H9 (cell line): ENCODE data around the gene UNC5A. TPM values are rescaled to one million over a fixed set of nuclear protein-coding genes. Genes with fewer than 3 reads are reported as not detected.

Experiments used
- DNase-seq: peaks from one replicate; pipeline ENCODE4 v3.0.0-alpha.2; 2017
- H2AFZ ChIP-seq: one replicate; pipeline ENCODE4 v1.6.1; 2013; ENCODE audit warnings: mild to moderate bottlenecking, low read length, control low read depth, moderate library complexity
- H2AK5ac ChIP-seq: 2 replicates; pipeline ENCODE4 v1.6.1; 2013; ENCODE audit warnings: low read length, control low read depth, mixed read lengths; ENCODE audit not compliant: insufficient read length
- H2BK120ac ChIP-seq: one replicate; pipeline ENCODE4 v1.6.1; 2013; ENCODE audit warnings: low read depth, mild to moderate bottlenecking, low read length, control low read depth, inconsistent platforms; ENCODE audit not compliant: poor library complexity, severe bottlenecking
- H2BK12ac ChIP-seq: 2 replicates; pipeline ENCODE4 v1.6.1; 2013; ENCODE audit warnings: low read length, control low read depth, mixed read lengths, low read depth; ENCODE audit not compliant: insufficient read length
- H2BK15ac ChIP-seq: 2 replicates; pipeline ENCODE4 v1.6.1; 2013; ENCODE audit warnings: low read depth, low read length, control low read depth
- H2BK20ac ChIP-seq: one replicate; pipeline ENCODE4 v1.6.1; 2013; ENCODE audit warnings: low read depth, mild to moderate bottlenecking, low read length, control low read depth, inconsistent platforms; ENCODE audit not compliant: poor library complexity, severe bottlenecking
- H2BK5ac ChIP-seq: 2 replicates; pipeline ENCODE4 v1.6.1; 2013; ENCODE audit warnings: low read length, control low read depth, mixed read lengths; ENCODE audit not compliant: insufficient read length
- H3K14ac ChIP-seq: 2 replicates; pipeline ENCODE4 v1.6.1; 2013; ENCODE audit warnings: low read length, control low read depth; ENCODE audit not compliant: insufficient read depth
- H3K18ac ChIP-seq: 2 replicates; pipeline ENCODE4 v1.6.1; 2013; ENCODE audit warnings: low read depth, mild to moderate bottlenecking, mixed read lengths, low read length, control low read depth; ENCODE audit not compliant: insufficient read length
- H3K23ac ChIP-seq: 2 replicates; pipeline ENCODE4 v1.6.1; 2013; ENCODE audit warnings: low read length, control low read depth, mixed read lengths, low read depth; ENCODE audit not compliant: insufficient read length
- H3K23me2 ChIP-seq: 2 replicates; pipeline ENCODE4 v1.6.1; 2013; ENCODE audit warnings: low read depth, mild to moderate bottlenecking, mixed read lengths, low read length, control low read depth; ENCODE audit not compliant: insufficient read length, poor library complexity, severe bottlenecking
- H3K27ac ChIP-seq: 2 replicates; pipeline ENCODE4 v1.5.1; 2013; ENCODE audit warnings: low read length, control low read depth, mixed read lengths, low read depth; ENCODE audit not compliant: insufficient read length
- H3K27me3 ChIP-seq: 2 replicates; pipeline ENCODE4 v1.6.1; 2013; ENCODE audit warnings: low read length, control low read depth, inconsistent platforms; ENCODE audit not compliant: insufficient read depth
- H3K4ac ChIP-seq: 2 replicates; pipeline ENCODE4 v1.6.1; 2013; ENCODE audit warnings: low read depth, mild to moderate bottlenecking, control low read depth, inconsistent platforms, low read length, moderate library complexity
- H3K4me1 ChIP-seq: 2 replicates; pipeline ENCODE4 v1.6.1; 2013; ENCODE audit warnings: low read length, control low read depth, inconsistent platforms; ENCODE audit not compliant: insufficient read depth
- H3K4me2 ChIP-seq: 2 replicates; pipeline ENCODE4 v1.6.1; 2013; ENCODE audit warnings: low read length, control low read depth, mixed read lengths; ENCODE audit not compliant: insufficient read length, insufficient read depth
- H3K56ac ChIP-seq: 2 replicates; pipeline ENCODE4 v1.6.1; 2013; ENCODE audit warnings: low read depth, mild to moderate bottlenecking, mixed read lengths, low read length, control low read depth; ENCODE audit not compliant: insufficient read length
- H3K79me1 ChIP-seq: 2 replicates; pipeline ENCODE4 v1.6.1; 2013; ENCODE audit warnings: low read depth, mild to moderate bottlenecking, moderate library complexity, low read length, control low read depth, inconsistent platforms; ENCODE audit not compliant: insufficient read depth, poor library complexity, severe bottlenecking
- H3K79me2 ChIP-seq: 2 replicates; pipeline ENCODE4 v1.6.1; 2013; ENCODE audit warnings: low read length, control low read depth, inconsistent platforms; ENCODE audit not compliant: insufficient read depth
- H3K9ac ChIP-seq: 2 replicates; pipeline ENCODE4 v1.6.1; 2013; ENCODE audit warnings: low read length, control low read depth, mixed read lengths; ENCODE audit not compliant: insufficient read length; ENCODE audit errors: extremely low read depth
- H3K9me3 ChIP-seq: one replicate; pipeline ENCODE4 v1.6.1; 2013; ENCODE audit warnings: low read depth, low read length, inconsistent platforms; ENCODE audit not compliant: control insufficient read depth
- H3T11ph ChIP-seq: one replicate; pipeline ENCODE4 v1.6.1; 2013; ENCODE audit warnings: mild to moderate bottlenecking, low read length, control low read depth, inconsistent platforms
- H4K20me1 ChIP-seq: one replicate; pipeline ENCODE4 v1.6.1; 2013; ENCODE audit not compliant: control insufficient read depth, insufficient read length, insufficient read depth
- H4K5ac ChIP-seq: 2 replicates; pipeline ENCODE4 v1.6.1; 2013; ENCODE audit warnings: low read depth, mild to moderate bottlenecking, mixed read lengths, low read length, control low read depth; ENCODE audit not compliant: insufficient read length
- H4K8ac ChIP-seq: replicated peaks from 2 replicates; pipeline ENCODE4 v1.6.1; 2013; ENCODE audit warnings: low read length, control low read depth, mixed read lengths, low read depth; ENCODE audit not compliant: insufficient read length
- H4K91ac ChIP-seq: 2 replicates; pipeline ENCODE4 v1.6.1; 2013; ENCODE audit warnings: low read depth, mild to moderate bottlenecking, moderate library complexity, mixed read lengths, low read length, control low read depth; ENCODE audit not compliant: insufficient read length
- H3K27ac Mint-ChIP-seq, 3 experiments: 2 replicates in 2 of 3; 3 replicates in 1 of 3; pipeline ENCODE4 v1.8.0; 2020 to 2021; ENCODE audit warnings: mixed read lengths in 3 of 3, mild to moderate bottlenecking in 1 of 3, moderate library complexity in 1 of 3
- H3K27me3 Mint-ChIP-seq: 2 replicates; pipeline ENCODE4 v1.8.0; 2021; ENCODE audit warnings: low read depth, mild to moderate bottlenecking, moderate library complexity, mixed read lengths
- H3K36me3 Mint-ChIP-seq, 3 experiments: 2 replicates in 2 of 3; 3 replicates in 1 of 3; pipeline ENCODE4 v1.8.0; 2020 to 2021; ENCODE audit warnings: low read depth in 3 of 3, mixed read lengths in 3 of 3; ENCODE audit not compliant: insufficient read depth in 1 of 3
- H3K4me1 Mint-ChIP-seq, 2 experiments: 2 replicates each; pipeline ENCODE4 v1.8.0; 2020; ENCODE audit warnings: mixed read lengths in 2 of 2
- H3K4me3 Mint-ChIP-seq, 2 experiments: 2 replicates in 1 of 2; 3 replicates in 1 of 2; pipeline ENCODE4 v1.8.0; 2020 to 2021; ENCODE audit warnings: mild to moderate bottlenecking in 2 of 2, mixed read lengths in 2 of 2, moderate library complexity in 1 of 2
- H3K9me3 Mint-ChIP-seq, 2 experiments: 2 replicates in 1 of 2; 3 replicates in 1 of 2; pipeline ENCODE4 v1.8.0; 2020; ENCODE audit warnings: mild to moderate bottlenecking in 2 of 2, mixed read lengths in 2 of 2, moderate library complexity in 1 of 2
- WGBS: extraction: QIAGEN DNeasy Blood & Tissue Kit; methylation state at CpG from one replicate; pipeline ENCODE4 v1.1.7; 2013; ENCODE audit warnings: missing lambda C conversion rate, low lambda C conversion rate, mixed read lengths; ENCODE audit not compliant: insufficient read length; ENCODE audit errors: extremely low coverage; 5-methylcytosine and 5-hydroxymethylcytosine counted together
- total RNA-seq: library from RNA; stranded (reverse); gene quantifications from 2 replicates; pipeline ENCODE4 v1.2.1, GENCODE V29; 2021
- TF ChIP-seq, protein P1 (sequence below): fragments of 200-600 bp; sonication (generic); conservative IDR thresholded peaks from 3 replicates; pipeline ENCODE4 v1.8.0; 2021; ENCODE audit warnings: antibody characterized with exemption, mild to moderate bottlenecking

UNC5A gene
- total RNA-seq, 1 experiment from 2014 or later: 4.4 TPM

DNA sequence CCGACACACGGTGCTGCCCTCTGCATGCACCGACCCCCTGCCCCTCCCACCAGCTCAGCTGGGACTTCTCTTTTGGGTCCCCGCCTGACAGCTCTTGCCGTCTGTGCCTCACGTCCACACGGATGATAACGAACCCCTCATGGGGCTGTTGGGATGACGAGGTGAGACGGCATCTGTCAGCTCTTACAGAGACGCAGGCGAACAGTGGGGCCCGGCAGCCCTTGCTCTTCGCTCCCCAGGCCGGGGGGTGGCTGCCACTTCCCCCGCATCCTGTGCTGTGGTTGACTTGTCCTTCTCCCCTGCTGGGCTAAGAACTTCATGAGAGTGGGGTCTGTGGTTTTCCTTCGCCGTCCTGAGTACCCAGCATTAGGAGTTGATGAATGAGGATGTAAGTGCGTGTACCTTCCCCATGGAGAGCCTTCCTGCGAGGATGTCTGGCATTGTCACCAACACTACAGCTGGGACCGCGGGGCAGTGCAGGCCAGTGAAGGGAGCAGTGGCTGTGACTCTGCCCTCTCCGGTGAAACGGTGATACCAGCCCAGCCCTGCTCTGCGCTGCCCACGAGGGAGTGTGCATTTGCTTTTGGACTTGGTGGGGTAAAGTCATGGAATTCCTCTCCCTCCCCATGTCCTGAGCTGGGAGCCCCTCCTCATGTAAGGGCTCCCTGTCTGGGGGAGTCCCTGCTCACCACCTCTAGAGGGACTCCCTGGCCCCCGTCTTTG is 65.6 kb downstream of the UNC5A start:
- WGBS: no CpG with 5 or more reads among the region's 27 CpGs

More for the DNA sequence above, 65.6 kb downstream of the UNC5A start:
- Histone ChIP-seq H3K9ac (no peak overlapping the region), H3K27me3 (no peaks in the 10 kb centered on the region), H3K4me2 (no peak overlapping the region), H3K18ac (no peak overlapping the region), H3K56ac (no peak overlapping the region), H4K91ac (no peak overlapping the region), H2AK5ac (no peak overlapping the region), H3K79me2 (no peaks in the 10 kb centered on the region), H2AFZ (no peak overlapping the region), H3K14ac (no peak overlapping the region), H4K8ac (no peak overlapping the region), H2BK5ac (no peak overlapping the region), H2BK120ac (no peak overlapping the region), H2BK15ac (no peak overlapping the region), H3K23me2 (no peaks in the 10 kb centered on the region), H3K4me1 (no peaks in the 10 kb centered on the region), H4K20me1 (no peaks in the 10 kb centered on the region), H3K9me3 (no peaks in the 10 kb centered on the region), H4K5ac (no peak overlapping the region), H3K79me1 (no peaks in the 10 kb centered on the region), H3K23ac (no peak overlapping the region), H3K27ac (no peak overlapping the region), H2BK20ac (no peak overlapping the region), H2BK12ac (no peak overlapping the region), H3T11ph (no peak overlapping the region), H3K4ac (no peak overlapping the region)
- Mint-ChIP-seq H3K27ac (peak overlapping the region in 1 of 3 experiments; percentile 5; a peak in 3 of 7 replicates), H3K27me3 (peaks cover 5% of the 10 kb centered on the region), H3K4me1 (peaks cover 2 to 14% of the 10 kb centered on the region in 2 experiments; a peak in 2 of 4 replicates), H3K36me3 (no peaks in the 10 kb centered on the region; a peak in 1 of 7 replicates), H3K9me3 (no peaks in the 10 kb centered on the region), H3K4me3 (no peak overlapping the region)
- DNase-seq: no peak
- TF ChIP-seq, protein P1, sequence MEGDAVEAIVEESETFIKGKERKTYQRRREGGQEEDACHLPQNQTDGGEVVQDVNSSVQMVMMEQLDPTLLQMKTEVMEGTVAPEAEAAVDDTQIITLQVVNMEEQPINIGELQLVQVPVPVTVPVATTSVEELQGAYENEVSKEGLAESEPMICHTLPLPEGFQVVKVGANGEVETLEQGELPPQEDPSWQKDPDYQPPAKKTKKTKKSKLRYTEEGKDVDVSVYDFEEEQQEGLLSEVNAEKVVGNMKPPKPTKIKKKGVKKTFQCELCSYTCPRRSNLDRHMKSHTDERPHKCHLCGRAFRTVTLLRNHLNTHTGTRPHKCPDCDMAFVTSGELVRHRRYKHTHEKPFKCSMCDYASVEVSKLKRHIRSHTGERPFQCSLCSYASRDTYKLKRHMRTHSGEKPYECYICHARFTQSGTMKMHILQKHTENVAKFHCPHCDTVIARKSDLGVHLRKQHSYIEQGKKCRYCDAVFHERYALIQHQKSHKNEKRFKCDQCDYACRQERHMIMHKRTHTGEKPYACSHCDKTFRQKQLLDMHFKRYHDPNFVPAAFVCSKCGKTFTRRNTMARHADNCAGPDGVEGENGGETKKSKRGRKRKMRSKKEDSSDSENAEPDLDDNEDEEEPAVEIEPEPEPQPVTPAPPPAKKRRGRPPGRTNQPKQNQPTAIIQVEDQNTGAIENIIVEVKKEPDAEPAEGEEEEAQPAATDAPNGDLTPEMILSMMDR: no peak
